Glomerular visceral epithelial cell (primary cell): ENCODE data around the gene KDELR1.
"Not testable (repeated sequence)": the region's sequence is repeated elsewhere in the genome, so short reads cannot be mapped to it uniquely, and the experiment has no call there.

ENCODE experiments used
- DNase-seq: peaks from one replicate; pipeline ENCODE4 v3.0.0-alpha.2; 2016; ENCODE audit errors: extremely low spot score

The KDELR1 gene

GRCh38 chr19:48397263-48398101 lies 6.1 kb upstream of the KDELR1 start:
- no peak for DNase-seq

GRCh38 chr19:48396824-48397176 lies 5.4 kb upstream of the KDELR1 start:
- DNase-seq: no peak

GRCh38 chr19:48396016-48396823 lies 4.9 kb upstream of the KDELR1 start:
- no peak for DNase-seq

GRCh38 chr19:48395499-48395898 lies 4.1 kb upstream of the KDELR1 start:
- DNase-seq: no peak

- no peak for DNase-seq
Observed at GRCh38 chr19:48395170-48395455, 3.8 kb upstream of the KDELR1 start.

- DNase-seq: peak; percentile 27
Observed at GRCh38 chr19:48394331-48395169, 3.2 kb upstream of the KDELR1 start.

GRCh38 chr19:48393559-48394330 lies 2.4 kb upstream of the KDELR1 start, which contains the start of gene GRIN2D:
TSS of gene GRIN2D (plus strand) at chr19:48393668. CDS start at chr19:48398393, 4,725 bp downstream.
- peak; percentile 37 for DNase-seq

GRCh38 chr19:48392860-48393558 lies 1.7 kb upstream of the KDELR1 start:
- DNase-seq: no peak

- DNase-seq: not testable (repeated sequence)
Observed at GRCh38 chr19:48392006-48392344, 624 bp upstream of the KDELR1 start.

- peak; percentile 62 for DNase-seq
Observed at GRCh38 chr19:48390188-48391099, 907 bp downstream of the KDELR1 start.

- no peak for DNase-seq
Observed at GRCh38 chr19:48386981-48387380, 4.4 kb downstream of the KDELR1 start.

GRCh38 chr19:48385461-48386087 lies 5.8 kb downstream of the KDELR1 start:
- no peak for DNase-seq

- no peak for DNase-seq
Observed at GRCh38 chr19:48382286-48382685, 9.1 kb downstream of the KDELR1 start.

- no peak for DNase-seq
Observed at GRCh38 chr19:48381178-48381950, 10.0 kb downstream of the KDELR1 start.

- DNase-seq: no peak
Observed at GRCh38 chr19:48379058-48379457, 12.3 kb downstream of the KDELR1 start.

GRCh38 chr19:48378194-48378570 lies 13.2 kb downstream of the KDELR1 start:
- DNase-seq: no peak

GRCh38 chr19:48373567-48373966 lies 17.8 kb downstream of the KDELR1 start:
- no peak for DNase-seq

GRCh38 chr19:48372904-48373303 lies 18.4 kb downstream of the KDELR1 start:
- DNase-seq: peak; percentile 48

GRCh38 chr19:48371771-48372170 lies 19.6 kb downstream of the KDELR1 start:
- not testable (repeated sequence) for DNase-seq
